HEK293 (cell line): ENCODE results near the gene CPB2.

Source experiments
- CTCF ChIA-PET: fragments of 350-600 bp; formaldehyde crosslinking; extraction: SDS; loops from one replicate; lab custom pipeline; 2021; ENCODE audit warnings: antibody characterized with exemption; lab: Yijun Ruan, JAX
- POLR2A ChIA-PET: fragments of 300-600 bp; formaldehyde crosslinking; extraction: SDS; loops from one replicate; lab custom pipeline; 2020; ENCODE audit warnings: antibody characterized with exemption, inconsistent platforms; lab: Yijun Ruan, JAX
- H3K27ac ChIP-seq: fragments of 200-500 bp; sonication (Bioruptor generic); 2 replicates; pipeline ENCODE4 v1.5.1; 2014; ENCODE audit warnings: low read depth, low read length, control low read depth, inconsistent platforms; ENCODE audit errors: extremely low read depth
- H3K36me3 ChIP-seq, 2 experiments: fragments of 200-500 bp in 1 of 2; sonication (Bioruptor generic) in 1 of 2; 1 replicate in 1 of 2; 2 replicates in 1 of 2; pipeline ENCODE4 v1.5.1; 2014 to 2017; ENCODE audit warnings: inconsistent platforms in 2 of 2, low read length in 2 of 2; ENCODE audit not compliant: control insufficient read depth in 2 of 2, insufficient read depth in 1 of 2
- H3K4me1 ChIP-seq: fragments of 200-500 bp; sonication (Bioruptor generic); 2 replicates; pipeline ENCODE4 v1.5.1; 2014; ENCODE audit warnings: mild to moderate bottlenecking, low read length, inconsistent platforms; ENCODE audit not compliant: control insufficient read depth, insufficient read depth
- H3K4me3 ChIP-seq: 2 replicates; pipeline ENCODE4 v1.5.1; 2011; ENCODE audit warnings: low read depth, mild to moderate bottlenecking, control low read depth, low read length, moderate library complexity
- H3K9me3 ChIP-seq: fragments of 200-500 bp; sonication (Bioruptor generic); 2 replicates; pipeline ENCODE4 v1.5.1; 2014; ENCODE audit warnings: low read depth, low read length, inconsistent platforms; ENCODE audit not compliant: control insufficient read depth, insufficient read depth
- BCL11B ChIP-seq: fragments of 450-650 bp; formaldehyde crosslinking; IDR thresholded peaks from 2 replicates; pipeline ENCODE4 v1.5.1; 2016; ENCODE audit warnings: low read depth, missing biosample characterization, missing genetic modification characterization
- EGR2 ChIP-seq: fragments of 450-650 bp; formaldehyde crosslinking; IDR thresholded peaks from 2 replicates; pipeline ENCODE4 v1.5.1; 2016; ENCODE audit warnings: low read depth, missing biosample characterization, missing genetic modification characterization
- FEZF1 ChIP-seq: fragments of 450-650 bp; formaldehyde crosslinking; IDR thresholded peaks from 2 replicates; pipeline ENCODE4 v1.5.1; 2016; ENCODE audit warnings: missing biosample characterization, missing genetic modification characterization
- GLIS1 ChIP-seq: fragments of 450-650 bp; formaldehyde crosslinking; IDR thresholded peaks from 2 replicates; pipeline ENCODE4 v1.5.1; 2016; ENCODE audit warnings: missing biosample characterization, missing genetic modification characterization
- KLF8 ChIP-seq: fragments of 450-650 bp; formaldehyde crosslinking; IDR thresholded peaks from 2 replicates; pipeline ENCODE4 v1.5.1; 2016; ENCODE audit warnings: missing biosample characterization, missing genetic modification characterization
- PRDM4 ChIP-seq: fragments of 450-650 bp; formaldehyde crosslinking; IDR thresholded peaks from 2 replicates; pipeline ENCODE4 v1.5.1; 2017; ENCODE audit warnings: missing biosample characterization, missing genetic modification characterization
- TRIM28 ChIP-seq: IDR thresholded peaks from 2 replicates; pipeline ENCODE4 v1.6.1; 2011; ENCODE audit warnings: low read length, control low read depth, borderline replicate concordance
- ZNF146 ChIP-seq: fragments of 450-650 bp; formaldehyde crosslinking; IDR thresholded peaks from 2 replicates; pipeline ENCODE4 v1.5.1; 2016; ENCODE audit warnings: missing biosample characterization, missing genetic modification characterization
- ZNF449 ChIP-seq: fragments of 450-650 bp; formaldehyde crosslinking; IDR thresholded peaks from 2 replicates; pipeline ENCODE4 v1.5.1; 2017; ENCODE audit warnings: missing biosample characterization, mild to moderate bottlenecking, missing genetic modification characterization, moderate library complexity
- ZNF473 ChIP-seq: fragments of 450-650 bp; formaldehyde crosslinking; IDR thresholded peaks from 2 replicates; pipeline ENCODE4 v1.5.1; 2017; ENCODE audit warnings: missing biosample characterization, missing genetic modification characterization
- ZNF571 ChIP-seq: fragments of 450-650 bp; formaldehyde crosslinking; IDR thresholded peaks from 2 replicates; pipeline ENCODE4 v1.5.0; 2017; ENCODE audit warnings: missing biosample characterization, missing genetic modification characterization
- ZNF645 ChIP-seq: fragments of 450-650 bp; formaldehyde crosslinking; IDR thresholded peaks from 2 replicates; pipeline ENCODE4; 2016; ENCODE audit warnings: missing biosample characterization, missing genetic modification characterization
- ZNF776 ChIP-seq: fragments of 450-650 bp; formaldehyde crosslinking; IDR thresholded peaks from 2 replicates; pipeline ENCODE4 v1.5.0; 2017; ENCODE audit warnings: missing biosample characterization, missing genetic modification characterization, borderline replicate concordance
- ZSCAN4 ChIP-seq: fragments of 450-650 bp; formaldehyde crosslinking; IDR thresholded peaks from 2 replicates; pipeline ENCODE4 v1.5.1; 2017; ENCODE audit warnings: missing biosample characterization, missing genetic modification characterization
- ZSCAN5A ChIP-seq: fragments of 450-650 bp; formaldehyde crosslinking; IDR thresholded peaks from 2 replicates; pipeline ENCODE4 v1.5.1; 2016; ENCODE audit warnings: missing biosample characterization, missing genetic modification characterization

The CPB2 gene

GRCh38 chr13:46131705-46132104 lies 26.9 kb upstream of the CPB2 start:
- no peak for TF ChIP-seq ZNF776 (tag by site-specific recombination)
- TF ChIP-seq FEZF1 (tag by site-specific recombination), result no peak
- no peak for TF ChIP-seq ZNF645 (tag by site-specific recombination)
- no peak for TF ChIP-seq ZNF571 (tag by site-specific recombination)
- TF ChIP-seq, all 188 proteins: peak for 0
- CTCF ChIA-PET, result interaction anchor here (1.1 kb wide), 1 partner anchor 29 kb away, joined by 3 read pairs; no protein-coding TSS in a partner anchor

GRCh38 chr13:46129955-46130618 lies 25.3 kb upstream of the CPB2 start:
- no peaks in the 10 kb centered on the region for H3K9me3 ChIP-seq
- H3K36me3 ChIP-seq, result peaks cover 0 to 43% of the 10 kb centered on the region in 2 experiments; a peak in 1 of 3 replicates
- H3K27ac ChIP-seq, result no peak overlapping the region
- no peaks in the 10 kb centered on the region for H3K4me1 ChIP-seq
- TF ChIP-seq ZSCAN5A (tag by site-specific recombination) (no peak), ZNF449 (no peak), TRIM28 (no peak), GLIS1 (tag by site-specific recombination) (no peak), KLF8 (tag by site-specific recombination) (no peak), BCL11B (no peak), EGR2 (tag by site-specific recombination) (no peak), ZNF473 (tag by site-specific recombination) (no peak), PRDM4 (tag by site-specific recombination) (no peak), ZSCAN4 (tag by site-specific recombination) (no peak), ZNF146 (tag by site-specific recombination) (no peak)
- POLR2A ChIA-PET, result no interaction called here
- CTCF ChIA-PET, result interaction anchor here (0.6 to 1.4 kb wide), 2 partner anchors 171 to 322 kb away, joined by 3 to 11 read pairs; no protein-coding TSS in a partner anchor
- no peak overlapping the region for H3K4me3 ChIP-seq

More at GRCh38 chr13:46131705-46132104, 26.9 kb upstream of the CPB2 start:
- H3K4me1 ChIP-seq, result no peaks in the 10 kb centered on the region; the same call in 1 of the 2 replicates
- POLR2A ChIA-PET, result no interaction called here
- H3K9me3 ChIP-seq, result no peaks in the 10 kb centered on the region
- no peak overlapping the region for H3K27ac ChIP-seq
- H3K36me3 ChIP-seq, result peaks cover 0 to 50% of the 10 kb centered on the region in 2 experiments; a peak in 1 of 3 replicates
- no peak overlapping the region for H3K4me3 ChIP-seq
